SH-SY5Y (cell line): ENCODE measurements around the gene CADPS2.

ENCODE experiments used
- GATA2 ChIP-seq: IDR thresholded peaks from 2 replicates; pipeline ENCODE4 v1.6.1; 2011; ENCODE audit warnings: mild to moderate bottlenecking, low read depth, low read length
- GATA3 ChIP-seq: IDR thresholded peaks from 2 replicates; pipeline ENCODE4 v1.6.1; 2011; ENCODE audit warnings: low read depth, mild to moderate bottlenecking, low read length, moderate library complexity

DNA sequence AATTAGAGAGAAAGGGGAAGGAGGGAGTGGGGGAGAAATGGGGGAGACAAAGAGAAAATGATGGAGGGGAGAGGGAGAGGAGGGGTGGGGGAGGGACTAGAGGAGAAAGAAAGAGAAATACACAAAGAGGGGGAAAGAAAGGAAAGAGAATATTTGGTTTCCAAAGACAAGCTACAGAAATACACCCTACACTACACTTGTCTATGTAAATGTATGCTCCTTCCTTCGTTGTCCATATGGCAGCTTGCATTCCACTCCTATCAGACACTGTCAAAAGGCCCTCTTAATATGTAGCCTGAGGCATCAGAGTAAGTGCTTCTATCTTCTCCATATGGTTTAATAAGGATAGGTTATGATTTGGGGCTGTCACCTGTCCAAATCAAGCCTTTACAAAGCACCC is 488.9 kb downstream of the CADPS2 start:
- TF ChIP-seq GATA2 (no peak), GATA3 (no peak)
